ENCODE data around the gene GASK1A.

GASK1A gene

GRCh38 chr3:42983927-42984326, 4.8 kb downstream of the GASK1A start:
- no peak for DNase-seq

GRCh38 chr3:42984701-42985100, 5.6 kb downstream of the GASK1A start:
- no peak for DNase-seq

- DNase-seq = no peak
These were observed 9.0 kb downstream of the GASK1A start for GRCh38 chr3:42988097-42988496.

- no peak for DNase-seq
These were observed 9.5 kb downstream of the GASK1A start for GRCh38 chr3:42988566-42988965.

- DNase-seq = no peak
These were observed 12.5 kb downstream of the GASK1A start for GRCh38 chr3:42991341-42992315.

- no peak for DNase-seq
These were observed 15.5 kb downstream of the GASK1A start for GRCh38 chr3:42994595-42994994.

GRCh38 chr3:42996021-42996420, 16.9 kb downstream of the GASK1A start:
- DNase-seq = no peak

- DNase-seq = no peak
These were observed 17.5 kb downstream of the GASK1A start for GRCh38 chr3:42996633-42997075.

GRCh38 chr3:42999212-42999611, 20.1 kb downstream of the GASK1A start:
- no peak for DNase-seq

- DNase-seq = no peak
These were observed 20.5 kb downstream of the GASK1A start for GRCh38 chr3:42999632-43000031.

- DNase-seq = no peak
These were observed 21.3 kb downstream of the GASK1A start for GRCh38 chr3:43000387-43000786.

- no peak for DNase-seq
These were observed 22.0 kb downstream of the GASK1A start for GRCh38 chr3:43001094-43001553.

GRCh38 chr3:43001556-43002121, 22.5 kb downstream of the GASK1A start:
- no peak for DNase-seq

- DNase-seq = no peak
These were observed 25.2 kb downstream of the GASK1A start for GRCh38 chr3:43004282-43004681.

GRCh38 chr3:43005253-43005652, 26.1 kb downstream of the GASK1A start:
- no peak for DNase-seq

- no peak for DNase-seq
These were observed 26.9 kb downstream of the GASK1A start for GRCh38 chr3:43005981-43006380.

- DNase-seq = no peak
These were observed 27.7 kb downstream of the GASK1A start for GRCh38 chr3:43006825-43007224.

- no peak for DNase-seq
These were observed 30.4 kb downstream of the GASK1A start for GRCh38 chr3:43009547-43009946.

GRCh38 chr3:43010638-43011037, 31.5 kb downstream of the GASK1A start:
- DNase-seq = no peak

GRCh38 chr3:43011638-43012037, 32.5 kb downstream of the GASK1A start:
- no peak for DNase-seq

GRCh38 chr3:43012174-43012573, 33.1 kb downstream of the GASK1A start:
- no peak for DNase-seq

GRCh38 chr3:43013256-43013655, 34.1 kb downstream of the GASK1A start:
- DNase-seq = no peak

- no peak for DNase-seq
These were observed 34.6 kb downstream of the GASK1A start for GRCh38 chr3:43013743-43014155.

GRCh38 chr3:43014241-43014640, 35.1 kb downstream of the GASK1A start:
- DNase-seq = no peak
